ENCODE measurements around the gene CCDC149. TPM values are rescaled to one million over a fixed set of nuclear protein-coding genes. Genes with fewer than 3 reads are reported as not detected.

Gene CCDC149
- total RNA-seq, 1 donor from 2014 or later: 10.2 TPM

- H3K27me3 Mint-ChIP-seq (ENCODE audit: low read depth, unreplicated experiment): no peaks in the 10 kb centered on the region
- H3K36me3 Mint-ChIP-seq (ENCODE audit: low read depth, unreplicated experiment): peaks cover 32% of the 10 kb centered on the region
- TF ChIP-seq EZH2 (IDR thresholded peaks at IDR 0.05; ENCODE audit: insufficient read depth, low read length): no peak
- no peak for TF ChIP-seq CTCF (IDR thresholded peaks at IDR 0.05; ENCODE audit: insufficient read depth, low read depth, low read length)
- Histone ChIP-seq H3K27ac (ENCODE audit: low read depth, low read length) (no peak overlapping the region), H3K27me3 (ENCODE audit: insufficient read depth, low read length) (no peaks in the 10 kb centered on the region), H3K4me3 (ENCODE audit: insufficient read depth, low read depth, low read length) (no peak overlapping the region), H3K4me2 (ENCODE audit: low read length) (no peak overlapping the region), H4K20me1 (ENCODE audit: insufficient read depth, low read length) (peaks cover 7% of the 10 kb centered on the region), H3K79me2 (ENCODE audit: insufficient read depth, low read length) (no peaks in the 10 kb centered on the region), H3K36me3 (ENCODE audit: insufficient read depth, low read length) (peaks cover 3% of the 10 kb centered on the region), H2AFZ (ENCODE audit: low read depth, low read length) (no peak overlapping the region), H3K9me3 (ENCODE audit: insufficient read depth, low read depth, low read length) (peaks cover 7% of the 10 kb centered on the region), H3K9ac (ENCODE audit: low read length) (no peak overlapping the region), H3K4me1 (ENCODE audit: insufficient read depth, low read length) (no peaks in the 10 kb centered on the region)
- peaks cover 14% of the 10 kb centered on the region for H3K9me3 Mint-ChIP-seq (ENCODE audit: unreplicated experiment)
- H3K4me1 Mint-ChIP-seq (ENCODE audit: low read depth, unreplicated experiment): peaks cover 1% of the 10 kb centered on the region
- FAIRE-seq (no peak), DNase-seq (ENCODE audit: low read depth) (no peak)
- H3K4me3 Mint-ChIP-seq (ENCODE audit: unreplicated experiment): no peak overlapping the region
- H3K27ac Mint-ChIP-seq (ENCODE audit: unreplicated experiment): no peak overlapping the region
Measured at GRCh38 chr4:24867766-24868296, 45.0 kb downstream of the CCDC149 start.

- Histone ChIP-seq H3K4me2 (ENCODE audit: low read length) (no peak overlapping the region), H3K27ac (ENCODE audit: low read depth, low read length) (no peak overlapping the region), H3K36me3 (ENCODE audit: insufficient read depth, low read length) (no peaks in the 10 kb centered on the region), H4K20me1 (ENCODE audit: insufficient read depth, low read length) (peaks cover 1% of the 10 kb centered on the region), H3K9ac (ENCODE audit: low read length) (no peak overlapping the region), H3K27me3 (ENCODE audit: insufficient read depth, low read length) (no peaks in the 10 kb centered on the region), H3K9me3 (ENCODE audit: insufficient read depth, low read depth, low read length) (peaks cover 7% of the 10 kb centered on the region), H2AFZ (ENCODE audit: low read depth, low read length) (no peak overlapping the region), H3K79me2 (ENCODE audit: insufficient read depth, low read length) (no peaks in the 10 kb centered on the region), H3K4me3 (ENCODE audit: insufficient read depth, low read depth, low read length) (no peak overlapping the region), H3K4me1 (ENCODE audit: insufficient read depth, low read length) (no peaks in the 10 kb centered on the region)
- no peak for DNase-seq (ENCODE audit: low read depth)
- Mint-ChIP-seq H3K9me3 (ENCODE audit: unreplicated experiment) (peaks cover 18% of the 10 kb centered on the region), H3K36me3 (ENCODE audit: low read depth, unreplicated experiment) (peaks cover 32% of the 10 kb centered on the region), H3K27ac (ENCODE audit: unreplicated experiment) (no peak overlapping the region), H3K4me1 (ENCODE audit: low read depth, unreplicated experiment) (peaks cover 1% of the 10 kb centered on the region), H3K27me3 (ENCODE audit: low read depth, unreplicated experiment) (no peaks in the 10 kb centered on the region), H3K4me3 (ENCODE audit: unreplicated experiment) (no peak overlapping the region)
- TF ChIP-seq CTCF (IDR thresholded peaks at IDR 0.05; ENCODE audit: insufficient read depth, low read depth, low read length) (no peak), EZH2 (IDR thresholded peaks at IDR 0.05; ENCODE audit: insufficient read depth, low read length) (no peak)
- no peak for FAIRE-seq
Measured at GRCh38 chr4:24867251-24867650, 45.6 kb downstream of the CCDC149 start.

- no peak overlapping the region for H3K27ac ChIP-seq (ENCODE audit: low read depth, low read length)
- FAIRE-seq (no peak), DNase-seq (ENCODE audit: low read depth) (no peak)
- no peaks in the 10 kb centered on the region for H3K27me3 ChIP-seq (ENCODE audit: insufficient read depth, low read length)
- peaks cover 7% of the 10 kb centered on the region for H3K9me3 ChIP-seq (ENCODE audit: insufficient read depth, low read depth, low read length)
- Mint-ChIP-seq H3K27ac (ENCODE audit: unreplicated experiment) (no peak overlapping the region), H3K4me1 (ENCODE audit: low read depth, unreplicated experiment) (no peaks in the 10 kb centered on the region), H3K27me3 (ENCODE audit: low read depth, unreplicated experiment) (no peaks in the 10 kb centered on the region), H3K4me3 (ENCODE audit: unreplicated experiment) (no peak overlapping the region), H3K36me3 (ENCODE audit: low read depth, unreplicated experiment) (peaks cover 33% of the 10 kb centered on the region), H3K9me3 (ENCODE audit: unreplicated experiment) (peaks cover 25% of the 10 kb centered on the region)
- H3K36me3 ChIP-seq (ENCODE audit: insufficient read depth, low read length): no peaks in the 10 kb centered on the region
- H3K4me2 ChIP-seq (ENCODE audit: low read length): no peak overlapping the region
- H2AFZ ChIP-seq (ENCODE audit: low read depth, low read length): no peak overlapping the region
- H3K4me3 ChIP-seq (ENCODE audit: insufficient read depth, low read depth, low read length): no peak overlapping the region
- no peaks in the 10 kb centered on the region for H3K4me1 ChIP-seq (ENCODE audit: insufficient read depth, low read length)
- no peaks in the 10 kb centered on the region for H3K79me2 ChIP-seq (ENCODE audit: insufficient read depth, low read length)
- H4K20me1 ChIP-seq (ENCODE audit: insufficient read depth, low read length): no peaks in the 10 kb centered on the region
- H3K9ac ChIP-seq (ENCODE audit: low read length): no peak overlapping the region
- no peak for TF ChIP-seq EZH2 (IDR thresholded peaks at IDR 0.05; ENCODE audit: insufficient read depth, low read length)
- TF ChIP-seq CTCF (IDR thresholded peaks at IDR 0.05; ENCODE audit: insufficient read depth, low read depth, low read length): no peak
Measured at GRCh38 chr4:24865401-24865800, 47.4 kb downstream of the CCDC149 start.

All from astrocyte (in vitro differentiated cells and primary cell).